Vagina (tissue), 2 donors: Measurements from ENCODE around the gene JAKMIP1. TPM values are rescaled to one million over a fixed set of nuclear protein-coding genes. Genes with fewer than 3 reads are reported as not detected.

Source experiments
- DNase-seq, 2 donors: peaks; one replicate each; pipeline ENCODE4 v3.0.0-alpha.2; 2017; ENCODE audit errors: extremely low spot score in 2 of 2
- H3K27ac ChIP-seq: fragments of 200-600 bp; sonication (generic); one replicate; pipeline ENCODE4 v1.5.1; 2019
- H3K27me3 ChIP-seq: fragments of 200-600 bp; sonication (generic); one replicate; pipeline ENCODE4 v1.5.1; 2019
- H3K36me3 ChIP-seq, 2 donors: fragments of 200-600 bp; sonication (generic); one replicate each; pipeline ENCODE4 v1.5.1; 2017 to 2019
- H3K4me1 ChIP-seq: fragments of 200-600 bp; sonication (generic); one replicate; pipeline ENCODE4 v1.5.1; 2019
- H3K4me3 ChIP-seq, 2 donors: fragments of 200-600 bp; sonication (generic); 1 replicate in 1 of 2; 2 replicates in 1 of 2; pipeline ENCODE4 v1.5.1; 2016 to 2019
- H3K9me3 ChIP-seq: fragments of 200-600 bp; sonication (generic); one replicate; pipeline ENCODE4 v1.5.1; 2019
- CTCF ChIP-seq, 3 experiments: fragments of 450-650 bp in 2 of 3; fragments of 200-600 bp in 1 of 3; sonication (generic) in 1 of 3; IDR thresholded peaks; one replicate each; pipeline ENCODE4 v1.5.1; 2017 to 2019; ENCODE audit warnings: antibody characterized with exemption in 3 of 3, mild to moderate bottlenecking in 2 of 3, moderate library complexity in 2 of 3
- POLR2A ChIP-seq, 2 donors: fragments of 450-650 bp; IDR thresholded peaks; one replicate each; pipeline ENCODE4 v1.6.1; 2017; ENCODE audit warnings: antibody characterized with exemption in 2 of 2, mild to moderate bottlenecking in 2 of 2, moderate library complexity in 2 of 2
- POLR2AphosphoS5 ChIP-seq, 2 donors: sonication (generic); formaldehyde crosslinking; IDR thresholded peaks; one replicate each; pipeline ENCODE4 v1.9.0; 2017; ENCODE audit warnings: antibody characterized with exemption in 2 of 2, mild to moderate bottlenecking in 2 of 2, low read depth in 1 of 2; ENCODE audit not compliant: insufficient read depth in 1 of 2
- intact Hi-C: fragments of 100-400 bp; cut with DNase I; formaldehyde crosslinking; loops from one replicate; pipeline ENCODE4 v1.15.1; 2023
- total RNA-seq: library from RNA; depleted of rRNA; stranded (reverse); fragments of >200 nt; gene quantifications from one replicate; pipeline ENCODE4 v1.2.3, GENCODE V29; 2016

Gene JAKMIP1
- total RNA-seq, 1 donor from 2014 or later = 5.2 TPM

DNA sequence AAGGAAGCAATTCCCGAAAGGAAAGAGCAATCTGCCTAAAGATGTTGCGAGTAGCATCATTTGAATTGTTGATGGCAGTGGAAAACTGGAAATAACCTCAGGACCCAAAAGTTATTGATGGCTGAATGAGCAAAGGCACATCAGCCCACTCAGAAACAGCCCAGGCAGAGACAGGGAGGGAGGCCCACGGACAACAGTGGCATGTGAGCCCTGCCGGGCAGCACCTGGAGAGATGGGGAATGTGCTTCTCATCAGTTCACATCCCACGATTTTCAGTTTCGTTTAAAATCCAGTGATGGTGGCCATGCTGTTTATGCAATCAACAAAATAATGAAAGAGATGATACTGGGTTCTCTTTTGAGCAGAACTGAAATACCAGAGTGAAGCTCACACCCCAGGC lies 80.0 kb downstream of the JAKMIP1 start:
- TF ChIP-seq POLR2AphosphoS5 (IDR thresholded peaks at IDR 0.05; ENCODE audit: insufficient read depth in 1 of 2, low read depth in 1 of 2) (no peak), CTCF (IDR thresholded peaks at IDR 0.05) (no peak), POLR2A (IDR thresholded peaks at IDR 0.05) (no peak)
- Histone ChIP-seq H3K27ac (no peak overlapping the region), H3K27me3 (no peaks in the 10 kb centered on the region), H3K4me1 (no peaks in the 10 kb centered on the region), H3K4me3 (no peak overlapping the region), H3K9me3 (no peaks in the 10 kb centered on the region), H3K36me3 (no peaks in the 10 kb centered on the region)
- no peak for DNase-seq
- intact Hi-C loops = no loop called here

DNA sequence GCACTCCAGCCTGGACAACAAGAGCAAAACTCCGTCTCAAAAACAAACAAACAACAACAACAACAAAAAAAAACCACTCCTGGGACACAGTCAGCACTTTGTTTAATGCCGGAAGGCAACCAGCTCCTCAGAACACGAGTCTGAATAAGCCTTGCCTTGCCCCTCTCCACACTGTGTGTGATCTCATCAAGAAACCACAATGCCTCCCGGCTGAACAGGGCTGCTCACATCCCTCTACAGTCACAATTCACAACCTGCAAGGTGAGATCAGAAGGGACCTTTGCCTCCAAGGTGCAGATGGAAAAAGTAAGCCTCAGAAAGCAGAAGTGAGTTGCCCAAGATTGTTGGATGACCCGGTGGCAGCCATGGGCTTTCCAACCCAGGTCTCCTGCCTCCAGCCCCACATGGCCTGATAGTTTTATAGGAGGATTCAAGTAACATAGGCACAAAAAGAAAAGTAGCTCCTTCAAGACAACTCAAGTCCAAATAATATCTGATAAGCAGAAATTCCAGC lies 80.8 kb downstream of the JAKMIP1 start:
- Histone ChIP-seq H3K27me3 (no peaks in the 10 kb centered on the region), H3K27ac (no peak overlapping the region), H3K4me3 (no peak overlapping the region), H3K36me3 (no peaks in the 10 kb centered on the region), H3K4me1 (no peaks in the 10 kb centered on the region), H3K9me3 (no peaks in the 10 kb centered on the region)
- no peak for DNase-seq
- intact Hi-C loops = no loop called here
- TF ChIP-seq POLR2A (IDR thresholded peaks at IDR 0.05) = no peak
- TF ChIP-seq CTCF (IDR thresholded peaks at IDR 0.05) = no peak
- no peak for TF ChIP-seq POLR2AphosphoS5 (IDR thresholded peaks at IDR 0.05; ENCODE audit: insufficient read depth in 1 of 2, low read depth in 1 of 2)

DNA sequence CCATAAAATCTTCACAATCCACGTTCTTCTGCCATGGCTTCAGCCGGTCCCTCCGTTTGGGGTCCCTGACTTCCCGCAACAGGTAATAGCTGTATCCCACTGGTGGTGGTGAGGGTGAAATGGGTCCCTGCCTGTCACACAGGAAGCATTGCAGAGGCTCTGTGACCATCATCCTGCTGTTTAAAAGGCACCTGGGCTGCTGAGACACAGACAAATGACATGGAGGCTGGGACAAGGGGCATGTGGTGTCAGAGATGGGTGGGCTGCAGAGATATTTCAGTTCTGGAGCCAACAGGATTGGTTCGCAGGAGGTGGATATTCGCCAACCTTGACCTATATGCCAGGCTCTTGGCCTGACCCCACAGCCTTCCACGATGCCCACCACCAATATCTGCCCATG lies 82.1 kb downstream of the JAKMIP1 start:
- Histone ChIP-seq H3K27ac (no peak overlapping the region), H3K4me1 (no peaks in the 10 kb centered on the region), H3K27me3 (no peaks in the 10 kb centered on the region), H3K4me3 (no peak overlapping the region), H3K9me3 (no peaks in the 10 kb centered on the region), H3K36me3 (no peaks in the 10 kb centered on the region)
- intact Hi-C loops = no loop called here
- TF ChIP-seq POLR2AphosphoS5 (IDR thresholded peaks at IDR 0.05; ENCODE audit: insufficient read depth in 1 of 2, low read depth in 1 of 2) (no peak), POLR2A (IDR thresholded peaks at IDR 0.05) (no peak), CTCF (IDR thresholded peaks at IDR 0.05) (no peak)
- DNase-seq = no peak

DNA sequence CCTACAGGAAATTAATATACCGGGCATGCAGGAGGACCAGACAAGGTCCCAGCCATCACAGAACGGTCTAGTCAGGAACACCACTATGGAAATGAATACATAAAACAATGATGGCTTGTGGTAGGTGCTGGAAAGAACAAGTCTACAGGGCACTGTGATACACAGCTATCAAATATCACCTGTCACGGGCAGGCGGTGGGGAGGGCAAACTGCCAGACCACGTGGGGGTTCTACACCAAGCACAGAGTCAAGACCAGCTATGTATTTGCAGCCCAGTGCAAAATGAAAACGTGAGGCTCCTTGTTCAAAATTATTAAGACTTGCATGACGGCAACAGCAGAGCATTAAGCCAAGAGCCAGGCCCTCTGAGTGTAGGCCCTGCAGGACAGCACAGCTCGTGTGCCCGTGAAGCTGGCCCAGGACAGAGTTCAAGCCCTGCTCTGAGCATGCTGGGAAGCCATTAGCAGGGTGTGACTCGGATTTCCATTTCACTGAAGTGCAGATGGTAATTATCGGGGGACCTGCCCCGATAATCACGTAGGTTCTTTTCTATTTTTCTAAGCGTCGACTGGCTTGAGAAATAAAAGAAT lies 83.6 kb downstream of the JAKMIP1 start:
- no peaks in the 10 kb centered on the region for H3K4me1 ChIP-seq
- no peak overlapping the region for H3K27ac ChIP-seq
- TF ChIP-seq POLR2A (IDR thresholded peaks at IDR 0.05) (no peak), CTCF (IDR thresholded peaks at IDR 0.05) (no peak), POLR2AphosphoS5 (IDR thresholded peaks at IDR 0.05; ENCODE audit: insufficient read depth in 1 of 2, low read depth in 1 of 2) (no peak)
- no peaks in the 10 kb centered on the region for H3K36me3 ChIP-seq
- no peak for DNase-seq
- H3K9me3 ChIP-seq = no peaks in the 10 kb centered on the region
- intact Hi-C loops = no loop called here
- H3K27me3 ChIP-seq = no peaks in the 10 kb centered on the region
- no peak overlapping the region for H3K4me3 ChIP-seq

GRCh38 chr4:6115746-6116586 lies 84.4 kb downstream of the JAKMIP1 start:
- H3K36me3 ChIP-seq = no peaks in the 10 kb centered on the region
- no peak for DNase-seq
- intact Hi-C loops = no loop called here

More at GRCh38 chr4:6115746-6116586, 84.4 kb downstream of the JAKMIP1 start:
- TF ChIP-seq POLR2A (IDR thresholded peaks at IDR 0.05) (no peak), CTCF (IDR thresholded peaks at IDR 0.05) (no peak)
- Histone ChIP-seq H3K27ac (no peak overlapping the region), H3K9me3 (no peaks in the 10 kb centered on the region), H3K4me1 (no peaks in the 10 kb centered on the region), H3K27me3 (no peaks in the 10 kb centered on the region), H3K4me3 (no peak overlapping the region)
